ENCODE data around the gene TPM4. TPM values are rescaled to one million over a fixed set of nuclear protein-coding genes. Genes with fewer than 3 reads are reported as not detected.

TPM4 gene
- total and polyA plus RNA-seq, 2 experiments from 2014 or later, result 223 to 288 TPM

DNA sequence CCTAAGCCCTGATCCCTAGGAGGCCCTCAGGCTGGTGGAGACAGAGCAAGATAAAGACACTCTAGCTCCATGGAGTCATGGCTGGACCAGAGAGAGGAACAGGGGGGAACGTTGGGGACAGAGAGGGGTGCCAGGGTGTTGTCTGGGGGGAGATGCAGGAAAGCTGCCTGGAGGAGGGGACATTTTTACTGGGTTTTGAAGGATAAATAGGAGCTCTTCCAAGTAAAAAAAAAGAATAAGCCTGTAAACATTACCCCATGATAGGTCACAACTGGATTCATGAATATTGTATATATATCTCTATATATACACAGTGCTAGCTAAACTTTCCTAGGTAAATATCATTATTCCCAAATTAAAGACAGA is 67.9 kb downstream of the TPM4 start:
- Mint-ChIP-seq H3K27ac (no peak overlapping the region), H3K36me3 (ENCODE audit: low read depth) (no peaks in the 10 kb centered on the region), H3K4me3 (no peak overlapping the region), H3K9me3 (no peaks in the 10 kb centered on the region), H3K4me1 (peaks cover 8% of the 10 kb centered on the region; the same call in 2 of the 3 replicates), H3K27me3 (ENCODE audit: insufficient read depth, low read depth, poor library complexity) (peaks cover 7% of the 10 kb centered on the region)
- H2AFZ ChIP-seq, result peak overlapping the region; percentile 95; the same call in 1 of the 2 replicates
- no peaks in the 10 kb centered on the region for H3K27me3 ChIP-seq (ENCODE audit: insufficient read depth)
- no peak overlapping the region for H3K4me2 ChIP-seq
- no peak for DNase-seq (ENCODE audit: low spot score)
- no peaks in the 10 kb centered on the region for H3K79me2 ChIP-seq (replicated peaks; ENCODE audit: insufficient read depth)
- no peak overlapping the region for H3K4me3 ChIP-seq
- TF ChIP-seq, protein P1, sequence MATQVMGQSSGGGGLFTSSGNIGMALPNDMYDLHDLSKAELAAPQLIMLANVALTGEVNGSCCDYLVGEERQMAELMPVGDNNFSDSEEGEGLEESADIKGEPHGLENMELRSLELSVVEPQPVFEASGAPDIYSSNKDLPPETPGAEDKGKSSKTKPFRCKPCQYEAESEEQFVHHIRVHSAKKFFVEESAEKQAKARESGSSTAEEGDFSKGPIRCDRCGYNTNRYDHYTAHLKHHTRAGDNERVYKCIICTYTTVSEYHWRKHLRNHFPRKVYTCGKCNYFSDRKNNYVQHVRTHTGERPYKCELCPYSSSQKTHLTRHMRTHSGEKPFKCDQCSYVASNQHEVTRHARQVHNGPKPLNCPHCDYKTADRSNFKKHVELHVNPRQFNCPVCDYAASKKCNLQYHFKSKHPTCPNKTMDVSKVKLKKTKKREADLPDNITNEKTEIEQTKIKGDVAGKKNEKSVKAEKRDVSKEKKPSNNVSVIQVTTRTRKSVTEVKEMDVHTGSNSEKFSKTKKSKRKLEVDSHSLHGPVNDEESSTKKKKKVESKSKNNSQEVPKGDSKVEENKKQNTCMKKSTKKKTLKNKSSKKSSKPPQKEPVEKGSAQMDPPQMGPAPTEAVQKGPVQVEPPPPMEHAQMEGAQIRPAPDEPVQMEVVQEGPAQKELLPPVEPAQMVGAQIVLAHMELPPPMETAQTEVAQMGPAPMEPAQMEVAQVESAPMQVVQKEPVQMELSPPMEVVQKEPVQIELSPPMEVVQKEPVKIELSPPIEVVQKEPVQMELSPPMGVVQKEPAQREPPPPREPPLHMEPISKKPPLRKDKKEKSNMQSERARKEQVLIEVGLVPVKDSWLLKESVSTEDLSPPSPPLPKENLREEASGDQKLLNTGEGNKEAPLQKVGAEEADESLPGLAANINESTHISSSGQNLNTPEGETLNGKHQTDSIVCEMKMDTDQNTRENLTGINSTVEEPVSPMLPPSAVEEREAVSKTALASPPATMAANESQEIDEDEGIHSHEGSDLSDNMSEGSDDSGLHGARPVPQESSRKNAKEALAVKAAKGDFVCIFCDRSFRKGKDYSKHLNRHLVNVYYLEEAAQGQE (IDR thresholded peaks at IDR 0.05; ENCODE audit: unreplicated experiment), result no peak
- TF ChIP-seq, protein P2, sequence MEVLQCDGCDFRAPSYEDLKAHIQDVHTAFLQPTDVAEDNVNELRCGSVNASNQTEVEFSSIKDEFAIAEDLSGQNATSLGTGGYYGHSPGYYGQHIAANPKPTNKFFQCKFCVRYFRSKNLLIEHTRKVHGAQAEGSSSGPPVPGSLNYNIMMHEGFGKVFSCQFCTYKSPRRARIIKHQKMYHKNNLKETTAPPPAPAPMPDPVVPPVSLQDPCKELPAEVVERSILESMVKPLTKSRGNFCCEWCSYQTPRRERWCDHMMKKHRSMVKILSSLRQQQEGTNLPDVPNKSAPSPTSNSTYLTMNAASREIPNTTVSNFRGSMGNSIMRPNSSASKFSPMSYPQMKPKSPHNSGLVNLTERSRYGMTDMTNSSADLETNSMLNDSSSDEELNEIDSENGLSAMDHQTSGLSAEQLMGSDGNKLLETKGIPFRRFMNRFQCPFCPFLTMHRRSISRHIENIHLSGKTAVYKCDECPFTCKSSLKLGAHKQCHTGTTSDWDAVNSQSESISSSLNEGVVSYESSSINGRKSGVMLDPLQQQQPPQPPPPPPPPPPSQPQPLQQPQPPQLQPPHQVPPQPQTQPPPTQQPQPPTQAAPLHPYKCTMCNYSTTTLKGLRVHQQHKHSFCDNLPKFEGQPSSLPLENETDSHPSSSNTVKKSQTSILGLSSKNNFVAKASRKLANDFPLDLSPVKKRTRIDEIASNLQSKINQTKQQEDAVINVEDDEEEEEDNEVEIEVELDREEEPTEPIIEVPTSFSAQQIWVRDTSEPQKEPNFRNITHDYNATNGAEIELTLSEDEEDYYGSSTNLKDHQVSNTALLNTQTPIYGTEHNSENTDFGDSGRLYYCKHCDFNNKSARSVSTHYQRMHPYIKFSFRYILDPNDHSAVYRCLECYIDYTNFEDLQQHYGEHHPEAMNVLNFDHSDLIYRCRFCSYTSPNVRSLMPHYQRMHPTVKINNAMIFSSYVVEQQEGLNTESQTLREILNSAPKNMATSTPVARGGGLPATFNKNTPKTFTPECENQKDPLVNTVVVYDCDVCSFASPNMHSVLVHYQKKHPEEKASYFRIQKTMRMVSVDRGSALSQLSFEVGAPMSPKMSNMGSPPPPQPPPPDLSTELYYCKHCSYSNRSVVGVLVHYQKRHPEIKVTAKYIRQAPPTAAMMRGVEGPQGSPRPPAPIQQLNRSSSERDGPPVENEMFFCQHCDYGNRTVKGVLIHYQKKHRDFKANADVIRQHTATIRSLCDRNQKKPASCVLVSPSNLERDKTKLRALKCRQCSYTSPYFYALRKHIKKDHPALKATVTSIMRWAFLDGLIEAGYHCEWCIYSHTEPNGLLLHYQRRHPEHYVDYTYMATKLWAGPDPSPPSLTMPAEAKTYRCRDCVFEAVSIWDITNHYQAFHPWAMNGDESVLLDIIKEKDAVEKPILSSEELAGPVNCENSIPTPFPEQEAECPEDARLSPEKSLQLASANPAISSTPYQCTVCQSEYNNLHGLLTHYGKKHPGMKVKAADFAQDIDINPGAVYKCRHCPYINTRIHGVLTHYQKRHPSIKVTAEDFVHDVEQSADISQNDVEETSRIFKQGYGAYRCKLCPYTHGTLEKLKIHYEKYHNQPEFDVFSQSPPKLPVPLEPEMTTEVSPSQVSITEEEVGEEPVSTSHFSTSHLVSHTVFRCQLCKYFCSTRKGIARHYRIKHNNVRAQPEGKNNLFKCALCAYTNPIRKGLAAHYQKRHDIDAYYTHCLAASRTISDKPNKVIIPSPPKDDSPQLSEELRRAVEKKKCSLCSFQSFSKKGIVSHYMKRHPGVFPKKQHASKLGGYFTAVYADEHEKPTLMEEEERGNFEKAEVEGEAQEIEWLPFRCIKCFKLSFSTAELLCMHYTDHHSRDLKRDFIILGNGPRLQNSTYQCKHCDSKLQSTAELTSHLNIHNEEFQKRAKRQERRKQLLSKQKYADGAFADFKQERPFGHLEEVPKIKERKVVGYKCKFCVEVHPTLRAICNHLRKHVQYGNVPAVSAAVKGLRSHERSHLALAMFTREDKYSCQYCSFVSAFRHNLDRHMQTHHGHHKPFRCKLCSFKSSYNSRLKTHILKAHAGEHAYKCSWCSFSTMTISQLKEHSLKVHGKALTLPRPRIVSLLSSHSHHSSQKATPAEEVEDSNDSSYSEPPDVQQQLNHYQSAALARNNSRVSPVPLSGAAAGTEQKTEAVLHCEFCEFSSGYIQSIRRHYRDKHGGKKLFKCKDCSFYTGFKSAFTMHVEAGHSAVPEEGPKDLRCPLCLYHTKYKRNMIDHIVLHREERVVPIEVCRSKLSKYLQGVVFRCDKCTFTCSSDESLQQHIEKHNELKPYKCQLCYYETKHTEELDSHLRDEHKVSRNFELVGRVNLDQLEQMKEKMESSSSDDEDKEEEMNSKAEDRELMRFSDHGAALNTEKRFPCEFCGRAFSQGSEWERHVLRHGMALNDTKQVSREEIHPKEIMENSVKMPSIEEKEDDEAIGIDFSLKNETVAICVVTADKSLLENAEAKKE (CRISPR knock-in tag; IDR thresholded peaks at IDR 0.05), result no peak
- TF ChIP-seq EZH2phosphoT487 (IDR thresholded peaks at IDR 0.05; ENCODE audit: unreplicated experiment), result no peak
- TF ChIP-seq JUNB (IDR thresholded peaks at IDR 0.05; ENCODE audit: unreplicated experiment), result no peak
- H3K27ac ChIP-seq (ENCODE audit: low read depth), result no peak overlapping the region
- H3K4me1 ChIP-seq (ENCODE audit: insufficient read depth), result peaks cover 6% of the 10 kb centered on the region; the same call in 1 of the 2 replicates
- H4K20me1 ChIP-seq (replicated peaks; ENCODE audit: insufficient read depth), result no peaks in the 10 kb centered on the region
- H3K9me2 ChIP-seq (ENCODE audit: insufficient read depth), result no peaks in the 10 kb centered on the region
- H3K36me3 ChIP-seq (ENCODE audit: insufficient read depth), result no peaks in the 10 kb centered on the region
- no peak for ATAC-seq
- 0 out of 2 replicates have a peak, but pooled peaks cover 5% of the 10 kb centered on the region for H3F3A ChIP-seq (replicated peaks; ENCODE audit: low read depth)
